HEK293 (cell line): ENCODE results near the gene MSRB1.

Experiments used
- CTCF ChIA-PET: fragments of 350-600 bp; formaldehyde crosslinking; extraction: SDS; loops from one replicate; lab custom pipeline; 2021; ENCODE audit warnings: antibody characterized with exemption; lab: Yijun Ruan, JAX
- POLR2A ChIA-PET: fragments of 300-600 bp; formaldehyde crosslinking; extraction: SDS; loops from one replicate; lab custom pipeline; 2020; ENCODE audit warnings: antibody characterized with exemption, inconsistent platforms; lab: Yijun Ruan, JAX
- H3K27ac ChIP-seq: fragments of 200-500 bp; sonication (Bioruptor generic); 2 replicates; pipeline ENCODE4 v1.5.1; 2014; ENCODE audit warnings: low read depth, low read length, control low read depth, inconsistent platforms; ENCODE audit errors: extremely low read depth
- H3K36me3 ChIP-seq, 2 experiments: fragments of 200-500 bp in 1 of 2; sonication (Bioruptor generic) in 1 of 2; 1 replicate in 1 of 2; 2 replicates in 1 of 2; pipeline ENCODE4 v1.5.1; 2014 to 2017; ENCODE audit warnings: inconsistent platforms in 2 of 2, low read length in 2 of 2; ENCODE audit not compliant: control insufficient read depth in 2 of 2, insufficient read depth in 1 of 2
- H3K4me1 ChIP-seq: fragments of 200-500 bp; sonication (Bioruptor generic); 2 replicates; pipeline ENCODE4 v1.5.1; 2014; ENCODE audit warnings: mild to moderate bottlenecking, low read length, inconsistent platforms; ENCODE audit not compliant: control insufficient read depth, insufficient read depth
- H3K4me3 ChIP-seq: 2 replicates; pipeline ENCODE4 v1.5.1; 2011; ENCODE audit warnings: low read depth, mild to moderate bottlenecking, control low read depth, low read length, moderate library complexity
- H3K9me3 ChIP-seq: fragments of 200-500 bp; sonication (Bioruptor generic); 2 replicates; pipeline ENCODE4 v1.5.1; 2014; ENCODE audit warnings: low read depth, low read length, inconsistent platforms; ENCODE audit not compliant: control insufficient read depth, insufficient read depth
- ATF2 ChIP-seq: fragments of 450-650 bp; formaldehyde crosslinking; IDR thresholded peaks from 2 replicates; pipeline ENCODE4 v1.5.1; 2016; ENCODE audit warnings: missing biosample characterization, missing genetic modification characterization, low read depth
- GFI1B ChIP-seq: fragments of 450-650 bp; formaldehyde crosslinking; IDR thresholded peaks from 2 replicates; pipeline ENCODE4 v1.5.1; 2016; ENCODE audit warnings: missing biosample characterization, missing genetic modification characterization
- HIC1 ChIP-seq: fragments of 450-650 bp; formaldehyde crosslinking; IDR thresholded peaks from 2 replicates; pipeline ENCODE4 v1.5.1; 2016; ENCODE audit warnings: missing biosample characterization, missing genetic modification characterization
- HOXD13 ChIP-seq: sonication (generic); formaldehyde crosslinking; IDR thresholded peaks from 2 replicates; pipeline ENCODE4 v1.8.0; 2022; ENCODE audit warnings: missing genetic modification reagents, borderline replicate concordance
- KLF1 ChIP-seq: fragments of 450-650 bp; formaldehyde crosslinking; IDR thresholded peaks from 2 replicates; pipeline ENCODE4 v1.5.1; 2016; ENCODE audit warnings: missing biosample characterization, missing genetic modification characterization
- SP2 ChIP-seq: fragments of 450-650 bp; formaldehyde crosslinking; IDR thresholded peaks from 2 replicates; pipeline ENCODE4 v1.5.1; 2016; ENCODE audit warnings: missing biosample characterization, missing genetic modification characterization
- SP7 ChIP-seq: fragments of 450-650 bp; formaldehyde crosslinking; IDR thresholded peaks from 2 replicates; pipeline ENCODE4 v1.5.1; 2016; ENCODE audit warnings: missing biosample characterization, missing genetic modification characterization
- TRIM28 ChIP-seq: IDR thresholded peaks from 2 replicates; pipeline ENCODE4 v1.6.1; 2011; ENCODE audit warnings: low read length, control low read depth, borderline replicate concordance
- YY1 ChIP-seq: fragments of 450-650 bp; formaldehyde crosslinking; IDR thresholded peaks from 2 replicates; pipeline ENCODE4 v1.5.1; 2018; ENCODE audit warnings: missing biosample characterization, missing genetic modification characterization
- ZBTB17 ChIP-seq: fragments of 450-650 bp; formaldehyde crosslinking; IDR thresholded peaks from 2 replicates; pipeline ENCODE4 v1.5.1; 2016; ENCODE audit warnings: missing biosample characterization, missing genetic modification characterization
- ZBTB49 ChIP-seq: fragments of 450-650 bp; formaldehyde crosslinking; IDR thresholded peaks from 2 replicates; pipeline ENCODE4 v1.5.1; 2016; ENCODE audit warnings: missing biosample characterization, missing genetic modification characterization, low read depth
- ZNF114 ChIP-seq: fragments of 450-650 bp; formaldehyde crosslinking; IDR thresholded peaks from 2 replicates; pipeline ENCODE4 v1.5.0; 2017; ENCODE audit warnings: missing biosample characterization, missing genetic modification characterization
- ZNF121 ChIP-seq: fragments of 450-650 bp; formaldehyde crosslinking; IDR thresholded peaks from 2 replicates; pipeline ENCODE4 v1.5.1; 2016; ENCODE audit warnings: missing biosample characterization, missing genetic modification characterization
- ZNF132 ChIP-seq: fragments of 450-650 bp; formaldehyde crosslinking; IDR thresholded peaks from 2 replicates; pipeline ENCODE4 v1.5.1; 2017; ENCODE audit warnings: missing biosample characterization, missing genetic modification characterization, borderline replicate concordance
- ZNF354C ChIP-seq: fragments of 450-650 bp; formaldehyde crosslinking; IDR thresholded peaks from 2 replicates; pipeline ENCODE4 v1.5.1; 2016; ENCODE audit warnings: missing biosample characterization, missing genetic modification characterization, low read depth, borderline replicate concordance
- ZNF501 ChIP-seq: fragments of 450-650 bp; formaldehyde crosslinking; IDR thresholded peaks from 2 replicates; pipeline ENCODE4 v1.5.1; 2016; ENCODE audit warnings: missing biosample characterization, missing genetic modification characterization
- ZNF555 ChIP-seq: fragments of 450-650 bp; formaldehyde crosslinking; conservative IDR thresholded peaks from 2 replicates; pipeline ENCODE4 v1.5.1; 2017; ENCODE audit warnings: missing biosample characterization, mild to moderate bottlenecking, missing genetic modification characterization, inconsistent platforms
- ZNF629 ChIP-seq: fragments of 450-650 bp; formaldehyde crosslinking; IDR thresholded peaks from 2 replicates; pipeline ENCODE4 v1.5.1; 2017; ENCODE audit warnings: missing biosample characterization, missing genetic modification characterization
- ZNF704 ChIP-seq: fragments of 450-650 bp; formaldehyde crosslinking; IDR thresholded peaks from 2 replicates; pipeline ENCODE4 v1.5.1; 2016; ENCODE audit warnings: missing biosample characterization, missing genetic modification characterization
- ZNF843 ChIP-seq: fragments of 450-650 bp; formaldehyde crosslinking; IDR thresholded peaks from 2 replicates; pipeline ENCODE4 v1.5.1; 2016; ENCODE audit warnings: missing biosample characterization, missing genetic modification characterization
- ZSCAN18 ChIP-seq: fragments of 450-650 bp; formaldehyde crosslinking; IDR thresholded peaks from 2 replicates; pipeline ENCODE4 v1.5.1; 2016; ENCODE audit warnings: missing biosample characterization, missing genetic modification characterization

MSRB1 gene

GRCh38 chr16:1982991-1983543 is 40.1 kb upstream of the MSRB1 start (continued):
- no peak for TF ChIP-seq ZBTB49 (tag by site-specific recombination)
- no peak for TF ChIP-seq KLF1
- no peak for TF ChIP-seq ZNF501 (tag by site-specific recombination)
- no peak for TF ChIP-seq ZNF843

- TF ChIP-seq ZBTB17 (tag by site-specific recombination) (no peak), ZNF555 (tag by site-specific recombination) (no peak), ZNF132 (no peak), ZNF121 (tag by site-specific recombination) (no peak), ZNF114 (tag by site-specific recombination) (no peak), SP7 (tag by site-specific recombination) (no peak), ZNF629 (tag by site-specific recombination) (no peak), YY1 (tag by site-specific recombination) (no peak), ZSCAN18 (tag by site-specific recombination) (no peak), TRIM28 (no peak), ATF2 (tag by site-specific recombination) (no peak), ZNF354C (tag by site-specific recombination) (no peak), HIC1 (tag by site-specific recombination) (no peak), GFI1B (tag by site-specific recombination) (no peak), SP2 (tag by site-specific recombination) (no peak), ZNF704 (tag by site-specific recombination) (no peak), HOXD13 (CRISPR knock-in tag) (no peak)
- Histone ChIP-seq H3K4me3 (no peak overlapping the region), H3K4me1 (peaks cover 7% of the 10 kb centered on the region; the same call in 1 of the 2 replicates), H3K9me3 (no peaks in the 10 kb centered on the region), H3K36me3 (peaks cover 0 to 47% of the 10 kb centered on the region in 2 experiments; a peak in 1 of 3 replicates), H3K27ac (no peak overlapping the region)
- ChIA-PET CTCF (interaction anchor here (0.6 to 1.4 kb wide), 2 partner anchors 22 to 980 kb away, joined by 3 read pairs; no protein-coding TSS in a partner anchor), POLR2A (interaction anchor here (1.0 to 10.1 kb wide), 4 partner anchors 10 to 173 kb away, joined by 3 to 76 read pairs (median 11); partner anchors contain the start of genes RPS2, TBL3 and TRAF7)
Observed at GRCh38 chr16:1982013-1982433, 39.0 kb upstream of the MSRB1 start.
